SU-DHL-6 (cell line): ENCODE data around the gene TTC39B.

ENCODE experiments used
- EZH2phosphoT487 ChIP-seq: fragments of 200-600 bp; sonication (generic), shearing (Covaris generic); conservative IDR thresholded peaks from 2 replicates; pipeline ENCODE4 v1.6.1; 2018; ENCODE audit warnings: mild to moderate bottlenecking, antibody characterized with exemption, low read length, moderate library complexity, mixed read lengths
- TF ChIP-seq, protein P1 (sequence below): fragments of 200-600 bp; sonication (generic); IDR thresholded peaks from one replicate; pipeline ENCODE4 v1.5.1; 2017; ENCODE audit warnings: antibody characterized with exemption, mild to moderate bottlenecking, low read length, moderate library complexity; ENCODE audit not compliant: insufficient read depth, poor library complexity, severe bottlenecking

DNA sequence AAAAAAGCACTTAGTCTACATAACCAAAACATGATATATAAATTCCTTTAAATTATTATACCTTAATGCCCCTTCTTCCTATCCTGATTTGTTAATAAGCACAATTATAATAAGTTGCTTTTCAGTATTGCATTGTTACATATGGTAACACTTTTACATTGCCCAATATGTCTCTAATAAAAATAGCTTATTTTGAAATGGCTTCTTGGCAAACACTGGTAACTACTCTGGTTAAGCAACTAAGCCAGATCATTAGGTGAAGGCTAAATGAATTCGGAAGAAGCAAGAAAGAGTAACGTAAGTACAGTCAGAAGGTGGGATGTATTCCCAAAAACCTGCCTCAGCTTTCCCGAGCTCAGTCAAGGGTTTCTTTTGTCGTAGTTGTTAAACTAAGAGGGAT, 85.3 kb downstream of the TTC39B start:
- TF ChIP-seq, protein P1, sequence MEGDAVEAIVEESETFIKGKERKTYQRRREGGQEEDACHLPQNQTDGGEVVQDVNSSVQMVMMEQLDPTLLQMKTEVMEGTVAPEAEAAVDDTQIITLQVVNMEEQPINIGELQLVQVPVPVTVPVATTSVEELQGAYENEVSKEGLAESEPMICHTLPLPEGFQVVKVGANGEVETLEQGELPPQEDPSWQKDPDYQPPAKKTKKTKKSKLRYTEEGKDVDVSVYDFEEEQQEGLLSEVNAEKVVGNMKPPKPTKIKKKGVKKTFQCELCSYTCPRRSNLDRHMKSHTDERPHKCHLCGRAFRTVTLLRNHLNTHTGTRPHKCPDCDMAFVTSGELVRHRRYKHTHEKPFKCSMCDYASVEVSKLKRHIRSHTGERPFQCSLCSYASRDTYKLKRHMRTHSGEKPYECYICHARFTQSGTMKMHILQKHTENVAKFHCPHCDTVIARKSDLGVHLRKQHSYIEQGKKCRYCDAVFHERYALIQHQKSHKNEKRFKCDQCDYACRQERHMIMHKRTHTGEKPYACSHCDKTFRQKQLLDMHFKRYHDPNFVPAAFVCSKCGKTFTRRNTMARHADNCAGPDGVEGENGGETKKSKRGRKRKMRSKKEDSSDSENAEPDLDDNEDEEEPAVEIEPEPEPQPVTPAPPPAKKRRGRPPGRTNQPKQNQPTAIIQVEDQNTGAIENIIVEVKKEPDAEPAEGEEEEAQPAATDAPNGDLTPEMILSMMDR: no peak
- TF ChIP-seq EZH2phosphoT487: no peak
